Peyer's patch (tissue), 4 donors: ENCODE data around the gene LRRIQ1.

Source experiments
- POLR2A ChIP-seq, 2 donors: fragments of 450-650 bp; IDR thresholded peaks; one replicate each; pipeline ENCODE4 v1.5.1; 2017; ENCODE audit warnings: antibody characterized with exemption in 2 of 2, mild to moderate bottlenecking in 2 of 2, moderate library complexity in 2 of 2
- TF ChIP-seq, protein P1 (sequence below), 6 experiments: fragments of 450-650 bp in 4 of 6; fragments of 200-600 bp in 2 of 6; sonication (generic) in 1 of 6; IDR thresholded peaks; one replicate each; pipeline ENCODE4 v1.5.1; 2017 to 2019; ENCODE audit warnings: antibody characterized with exemption in 6 of 6, mild to moderate bottlenecking in 3 of 6, moderate library complexity in 1 of 6

DNA sequence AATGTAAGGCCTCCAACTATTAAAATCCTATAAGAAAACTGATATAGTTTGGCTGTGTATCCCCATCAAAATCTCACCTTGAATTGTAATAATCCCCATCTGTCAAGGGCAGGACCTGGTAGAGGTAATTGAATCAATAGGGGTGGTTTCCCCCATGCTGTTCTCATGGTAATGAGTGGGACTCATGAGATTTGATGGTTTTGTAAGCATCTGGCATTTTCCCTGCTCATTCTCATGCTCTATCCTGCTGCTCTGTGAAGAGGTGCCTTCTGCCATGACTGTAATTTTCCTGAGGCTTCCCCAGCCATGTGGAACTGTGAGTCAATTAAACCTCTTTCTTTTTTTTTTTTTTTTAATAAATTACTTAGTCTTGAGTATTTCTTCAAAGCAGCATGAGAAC is 31.9 kb upstream of the LRRIQ1 start:
- TF ChIP-seq, protein P1, sequence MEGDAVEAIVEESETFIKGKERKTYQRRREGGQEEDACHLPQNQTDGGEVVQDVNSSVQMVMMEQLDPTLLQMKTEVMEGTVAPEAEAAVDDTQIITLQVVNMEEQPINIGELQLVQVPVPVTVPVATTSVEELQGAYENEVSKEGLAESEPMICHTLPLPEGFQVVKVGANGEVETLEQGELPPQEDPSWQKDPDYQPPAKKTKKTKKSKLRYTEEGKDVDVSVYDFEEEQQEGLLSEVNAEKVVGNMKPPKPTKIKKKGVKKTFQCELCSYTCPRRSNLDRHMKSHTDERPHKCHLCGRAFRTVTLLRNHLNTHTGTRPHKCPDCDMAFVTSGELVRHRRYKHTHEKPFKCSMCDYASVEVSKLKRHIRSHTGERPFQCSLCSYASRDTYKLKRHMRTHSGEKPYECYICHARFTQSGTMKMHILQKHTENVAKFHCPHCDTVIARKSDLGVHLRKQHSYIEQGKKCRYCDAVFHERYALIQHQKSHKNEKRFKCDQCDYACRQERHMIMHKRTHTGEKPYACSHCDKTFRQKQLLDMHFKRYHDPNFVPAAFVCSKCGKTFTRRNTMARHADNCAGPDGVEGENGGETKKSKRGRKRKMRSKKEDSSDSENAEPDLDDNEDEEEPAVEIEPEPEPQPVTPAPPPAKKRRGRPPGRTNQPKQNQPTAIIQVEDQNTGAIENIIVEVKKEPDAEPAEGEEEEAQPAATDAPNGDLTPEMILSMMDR (IDR thresholded peaks at IDR 0.05), result no peak
- no peak for TF ChIP-seq POLR2A (IDR thresholded peaks at IDR 0.05)
